Subcutaneous adipose tissue (tissue), 4 donors: ENCODE measurements around the gene FAM20C. TPM values are rescaled to one million over a fixed set of nuclear protein-coding genes. Genes with fewer than 3 reads are reported as not detected.

Experiments
- total RNA-seq, 4 donors: library from RNA; depleted of rRNA; stranded (reverse); fragments of >200 nt; gene quantifications; one replicate each; pipeline ENCODE4 v1.1.0, GENCODE V29; 2016
- TF ChIP-seq, protein P1 (sequence below): fragments of 450-650 bp; IDR thresholded peaks from one replicate; pipeline ENCODE4 v1.5.1; 2016; ENCODE audit warnings: low read depth, mild to moderate bottlenecking, control low read depth, antibody characterized with exemption, moderate library complexity

FAM20C gene
- total RNA-seq, 4 donors from 2014 or later = 21.0 to 82.5 (median 35.6) TPM

- TF ChIP-seq, protein P1, sequence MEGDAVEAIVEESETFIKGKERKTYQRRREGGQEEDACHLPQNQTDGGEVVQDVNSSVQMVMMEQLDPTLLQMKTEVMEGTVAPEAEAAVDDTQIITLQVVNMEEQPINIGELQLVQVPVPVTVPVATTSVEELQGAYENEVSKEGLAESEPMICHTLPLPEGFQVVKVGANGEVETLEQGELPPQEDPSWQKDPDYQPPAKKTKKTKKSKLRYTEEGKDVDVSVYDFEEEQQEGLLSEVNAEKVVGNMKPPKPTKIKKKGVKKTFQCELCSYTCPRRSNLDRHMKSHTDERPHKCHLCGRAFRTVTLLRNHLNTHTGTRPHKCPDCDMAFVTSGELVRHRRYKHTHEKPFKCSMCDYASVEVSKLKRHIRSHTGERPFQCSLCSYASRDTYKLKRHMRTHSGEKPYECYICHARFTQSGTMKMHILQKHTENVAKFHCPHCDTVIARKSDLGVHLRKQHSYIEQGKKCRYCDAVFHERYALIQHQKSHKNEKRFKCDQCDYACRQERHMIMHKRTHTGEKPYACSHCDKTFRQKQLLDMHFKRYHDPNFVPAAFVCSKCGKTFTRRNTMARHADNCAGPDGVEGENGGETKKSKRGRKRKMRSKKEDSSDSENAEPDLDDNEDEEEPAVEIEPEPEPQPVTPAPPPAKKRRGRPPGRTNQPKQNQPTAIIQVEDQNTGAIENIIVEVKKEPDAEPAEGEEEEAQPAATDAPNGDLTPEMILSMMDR = no peak
These were observed 18.8 kb downstream of the FAM20C start for GRCh38 chr7:211033-211714.

DNA sequence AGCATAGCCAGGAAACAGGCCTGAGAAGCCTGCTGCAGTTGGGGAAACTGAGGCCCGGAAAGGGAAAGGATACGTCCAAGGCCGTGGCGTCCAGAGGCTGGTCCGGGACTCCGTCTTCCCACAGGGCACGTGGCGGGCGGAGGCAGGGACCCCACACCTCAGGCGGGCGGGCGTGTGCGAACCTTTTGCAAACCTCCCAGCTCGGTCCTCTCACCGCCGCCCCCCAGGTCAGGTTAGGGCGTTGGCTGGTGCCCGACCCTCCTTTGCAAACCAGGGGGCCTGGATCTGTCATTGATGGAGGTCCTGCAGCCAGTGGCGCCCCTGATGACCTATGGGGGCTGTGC is 19.3 kb downstream of the FAM20C start:
- TF ChIP-seq, protein P1 = no peak

DNA sequence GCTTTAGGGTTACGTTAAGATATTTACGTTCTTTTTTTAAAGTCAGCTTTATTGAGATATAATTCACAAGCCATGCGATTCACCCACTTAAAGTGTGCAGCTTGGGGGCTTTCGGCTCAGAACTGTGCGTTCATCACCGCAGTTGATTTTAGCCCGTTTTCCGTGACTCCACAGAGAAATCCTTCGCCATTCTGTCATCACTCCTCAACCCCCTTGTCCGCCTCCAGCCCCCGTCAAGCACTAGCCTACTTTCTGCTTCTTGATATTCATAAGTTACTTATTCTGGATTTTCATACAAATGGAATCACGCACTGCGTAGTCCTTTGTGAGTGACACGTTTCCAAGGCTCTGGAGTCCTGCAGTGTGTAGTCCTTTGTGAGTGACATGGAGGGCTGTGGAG is 20.4 kb downstream of the FAM20C start:
- TF ChIP-seq, protein P1 = no peak

DNA sequence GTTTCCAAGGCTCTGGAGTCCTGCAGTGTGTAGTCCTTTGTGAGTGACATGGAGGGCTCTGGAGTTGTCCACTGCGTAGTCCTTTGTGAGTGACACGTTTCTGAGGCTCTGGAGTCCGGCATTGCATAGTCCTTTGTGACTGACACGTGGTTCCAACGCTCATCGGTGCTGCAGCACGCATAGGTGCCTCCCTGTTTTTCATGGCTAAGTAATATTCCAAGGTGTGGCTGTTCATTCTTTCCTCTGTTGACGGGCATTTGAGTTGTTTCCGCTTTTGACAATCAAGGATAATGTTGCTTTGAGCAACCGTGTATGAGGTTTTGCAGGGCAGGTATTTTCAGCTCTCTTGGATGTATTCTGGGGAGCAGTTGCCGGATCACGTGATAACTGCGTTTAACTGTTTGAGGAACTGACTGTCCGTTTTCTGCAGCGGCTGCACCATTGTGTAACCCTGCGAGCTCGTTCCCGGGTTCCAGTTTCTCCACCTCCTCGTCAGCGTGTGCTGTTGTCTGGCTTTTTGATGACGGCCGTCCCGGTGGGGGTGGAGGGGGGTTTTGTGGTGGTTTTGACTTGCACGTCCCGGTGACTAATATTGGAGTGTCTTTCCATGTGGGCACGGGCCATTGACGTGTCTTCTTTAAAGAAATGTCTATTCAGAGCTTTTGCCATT is 21.1 kb downstream of the FAM20C start:
- TF ChIP-seq, protein P1 = no peak

- TF ChIP-seq, protein P1 = no peak
These were observed 22.2 kb downstream of the FAM20C start for GRCh38 chr7:214410-215212.

DNA sequence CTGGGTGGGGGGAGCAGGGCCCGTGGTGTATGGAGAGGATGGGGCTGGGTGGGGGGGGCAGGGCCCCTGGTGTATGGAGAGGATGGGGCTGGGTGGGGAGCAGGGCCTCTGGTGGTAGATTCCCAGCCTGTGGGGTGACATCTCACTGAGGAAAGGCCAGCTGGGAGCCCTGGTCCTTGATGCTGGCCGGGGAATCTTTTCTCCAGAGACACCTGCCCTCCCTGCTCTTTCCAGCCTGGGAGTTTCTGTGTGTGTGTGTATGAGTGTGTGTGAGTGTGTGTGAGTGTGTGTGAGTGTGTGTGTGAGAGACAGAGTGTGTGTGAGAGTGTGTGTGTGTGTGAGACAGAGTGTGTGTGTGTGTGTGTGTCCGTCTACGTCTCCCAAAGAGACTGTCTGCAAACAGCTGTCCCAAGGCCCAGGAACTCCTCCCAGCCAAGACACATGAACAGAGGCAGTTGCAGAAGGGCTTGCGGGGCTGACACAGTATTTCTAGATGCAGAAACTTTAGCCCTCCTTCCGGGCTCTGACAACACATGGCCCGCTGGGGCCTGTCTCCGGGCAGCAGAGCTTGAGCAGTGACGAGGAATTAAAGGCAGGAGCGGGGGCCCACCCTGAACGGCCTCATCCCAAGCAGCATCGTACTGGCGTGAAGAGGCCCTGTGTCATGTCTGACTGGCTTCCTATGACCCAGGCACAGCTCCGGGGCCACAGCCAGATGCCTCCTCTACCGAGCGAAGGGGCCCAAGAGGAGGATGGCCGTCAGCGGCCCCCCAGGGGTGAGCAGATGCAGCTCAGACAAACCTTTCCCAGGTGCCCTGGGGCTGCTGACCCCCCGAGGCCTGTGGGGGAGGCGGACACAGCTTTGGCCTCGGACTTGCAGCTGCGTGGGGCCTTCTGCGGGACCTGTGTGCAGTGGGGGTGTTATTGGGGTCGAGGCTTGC is 24.3 kb downstream of the FAM20C start:
- TF ChIP-seq, protein P1 = no peak
